GM18907 (cell line): ENCODE data around the gene HMGN3.

Experiments used
- ATAC-seq: cut with Tn5 transposase; IDR thresholded peaks from one replicate; pipeline ENCODE4 v1.9.1; 2021; ENCODE audit warnings: mild to moderate bottlenecking, moderate library complexity; ENCODE audit not compliant: unreplicated experiment

Gene HMGN3

DNA sequence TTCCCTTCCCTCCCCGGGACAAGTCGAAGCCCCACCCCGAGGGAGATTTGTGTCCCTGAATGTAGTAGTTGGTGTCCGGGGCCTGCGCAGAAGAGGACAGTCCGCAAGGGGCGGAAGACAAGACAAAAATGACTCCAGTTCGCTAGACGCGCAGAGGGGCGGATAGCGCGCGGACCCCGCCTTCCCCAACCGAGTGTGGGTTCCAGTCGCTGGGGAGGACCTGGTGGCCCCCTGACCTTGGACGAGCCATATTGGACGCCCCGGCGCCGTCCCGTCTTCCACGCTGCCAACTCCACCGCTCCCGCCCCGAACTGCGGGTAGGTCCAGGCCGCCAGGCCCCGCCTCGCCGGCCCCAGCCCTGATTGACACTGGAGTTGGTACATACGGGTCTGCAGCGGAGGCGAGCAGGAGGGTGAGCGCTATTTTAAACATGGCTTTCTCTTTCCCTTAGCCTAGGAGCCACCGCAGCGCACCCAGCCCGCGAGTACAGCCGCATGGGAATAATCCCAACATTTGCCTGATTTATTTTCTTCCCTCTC is 802 bp downstream of the HMGN3 start:
- peak; percentile 77 for ATAC-seq

DNA sequence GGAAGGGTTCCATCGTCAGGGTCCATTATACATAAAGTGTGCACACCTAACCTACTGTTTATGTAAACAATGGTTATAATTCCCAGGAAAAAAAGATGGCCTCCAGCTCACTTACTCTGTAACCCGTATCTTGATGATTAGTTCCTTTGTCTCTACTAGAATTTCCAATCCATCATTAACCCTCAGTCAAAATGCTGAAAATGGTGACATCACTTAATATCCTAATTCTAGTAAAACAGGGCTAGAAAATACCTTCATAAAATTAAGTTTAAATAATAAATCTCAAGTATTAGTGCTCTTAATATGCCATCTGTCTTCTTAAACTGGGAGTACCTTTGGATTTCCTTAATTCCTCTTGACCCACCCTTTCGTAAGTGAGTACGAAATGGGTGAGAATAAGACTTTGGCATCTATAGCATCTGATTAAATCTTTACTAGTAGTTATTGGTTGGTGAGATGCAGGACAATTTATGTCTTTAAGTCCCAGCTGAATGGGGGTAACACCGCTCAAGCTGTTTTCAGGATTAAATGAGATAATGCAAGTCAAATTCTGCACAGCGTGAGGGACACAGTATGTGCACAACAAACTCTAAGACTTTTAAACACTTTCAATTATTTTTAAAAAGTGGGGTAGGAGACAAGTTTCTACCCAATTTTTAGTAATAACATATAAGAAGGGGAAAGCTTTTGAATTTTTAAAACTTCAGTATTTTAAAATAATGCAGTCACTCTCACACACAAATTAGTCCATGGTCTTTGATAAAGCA is 1.6 kb downstream of the HMGN3 start:
- ATAC-seq: no peak

DNA sequence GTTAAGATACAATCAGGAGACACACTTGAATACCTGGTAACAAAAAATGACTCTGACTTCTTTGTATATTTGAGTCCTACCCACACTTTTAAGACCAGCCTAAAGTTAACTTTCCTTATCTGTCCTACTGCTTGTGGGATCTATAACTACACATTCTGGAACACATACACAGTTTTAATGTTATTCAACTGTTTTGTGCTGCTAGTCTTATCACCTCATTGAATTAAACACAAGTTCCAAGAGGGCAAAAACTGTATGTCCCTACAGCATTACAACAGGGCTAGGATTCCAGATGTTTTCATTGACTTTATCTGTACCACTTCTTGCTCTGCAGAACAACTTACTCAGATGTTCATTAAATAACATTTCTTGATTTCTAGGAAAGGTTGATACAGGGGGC is 2.8 kb downstream of the HMGN3 start:
- ATAC-seq: no peak

DNA sequence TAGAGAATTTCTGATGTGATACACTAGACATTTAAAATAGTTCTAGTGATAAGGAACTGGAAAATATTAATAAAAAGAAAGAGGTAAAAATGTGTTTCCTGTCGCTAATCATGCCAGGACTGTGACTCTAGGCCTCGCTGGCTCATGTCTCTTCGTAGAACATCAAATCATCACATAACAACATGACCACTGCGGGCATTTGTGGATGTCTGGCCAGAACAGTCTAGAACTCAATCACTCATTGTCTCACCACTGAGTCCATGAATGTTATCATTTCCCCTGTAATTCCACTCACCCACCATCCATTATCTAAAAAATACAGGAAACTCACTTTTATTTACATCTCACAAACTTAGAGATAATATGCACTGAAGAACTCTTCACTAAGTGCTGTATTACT is 3.4 kb downstream of the HMGN3 start:
- ATAC-seq: no peak

DNA sequence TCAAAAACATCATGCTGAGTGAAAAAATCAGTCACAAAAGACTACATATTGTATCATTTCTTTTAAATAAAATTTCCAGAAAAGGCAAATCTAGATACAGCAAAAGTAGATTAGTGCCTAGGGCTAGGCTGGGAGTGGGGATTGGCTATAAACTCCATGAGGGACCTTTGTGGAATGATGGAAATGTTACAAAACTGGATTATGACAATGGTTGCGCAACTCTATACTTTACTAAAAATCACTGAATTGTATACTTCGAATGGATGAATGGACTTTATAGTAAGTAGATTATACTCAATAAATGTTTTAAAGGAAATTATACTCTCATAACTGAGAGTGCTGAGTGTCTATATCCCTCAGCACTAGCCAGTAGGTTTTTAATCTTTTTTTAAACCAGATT is 4.3 kb downstream of the HMGN3 start:
- no peak for ATAC-seq

DNA sequence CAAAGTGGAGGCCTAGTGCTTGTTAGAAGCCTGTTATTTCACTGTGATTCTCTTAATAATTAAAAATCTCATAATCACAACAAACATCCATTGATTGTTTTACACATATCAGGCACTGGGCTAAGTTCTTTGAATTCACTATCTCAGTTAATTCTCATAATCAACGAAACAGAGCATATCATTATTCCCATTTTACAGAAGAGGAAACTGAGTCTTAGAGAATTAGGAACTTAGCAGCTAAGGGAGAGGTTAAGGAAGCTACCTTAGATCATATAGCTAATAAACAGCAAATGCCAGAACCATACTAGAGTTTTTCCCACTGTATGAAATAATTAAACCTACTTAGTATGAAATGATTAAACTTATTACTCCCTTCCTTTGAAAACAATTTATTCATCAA is 7.0 kb downstream of the HMGN3 start:
- no peak for ATAC-seq

DNA sequence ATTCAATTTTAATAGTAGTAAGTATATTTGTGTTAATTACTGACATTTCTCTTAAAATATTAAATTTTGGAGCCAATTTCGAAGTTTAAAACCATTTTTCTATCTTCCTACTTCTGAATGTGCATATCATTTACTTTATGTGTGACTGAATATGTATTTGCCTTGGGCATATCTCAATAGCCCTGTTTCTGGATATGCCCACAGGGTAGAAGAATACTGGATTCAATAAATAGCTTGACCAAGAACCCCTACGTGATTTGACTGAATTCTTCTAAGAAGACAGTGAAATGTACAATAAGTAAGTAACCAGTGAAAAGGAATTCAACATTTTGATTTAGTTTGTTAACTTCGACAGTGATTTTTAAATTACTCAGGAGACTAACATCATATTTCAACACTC is 7.8 kb downstream of the HMGN3 start:
- no peak for ATAC-seq

DNA sequence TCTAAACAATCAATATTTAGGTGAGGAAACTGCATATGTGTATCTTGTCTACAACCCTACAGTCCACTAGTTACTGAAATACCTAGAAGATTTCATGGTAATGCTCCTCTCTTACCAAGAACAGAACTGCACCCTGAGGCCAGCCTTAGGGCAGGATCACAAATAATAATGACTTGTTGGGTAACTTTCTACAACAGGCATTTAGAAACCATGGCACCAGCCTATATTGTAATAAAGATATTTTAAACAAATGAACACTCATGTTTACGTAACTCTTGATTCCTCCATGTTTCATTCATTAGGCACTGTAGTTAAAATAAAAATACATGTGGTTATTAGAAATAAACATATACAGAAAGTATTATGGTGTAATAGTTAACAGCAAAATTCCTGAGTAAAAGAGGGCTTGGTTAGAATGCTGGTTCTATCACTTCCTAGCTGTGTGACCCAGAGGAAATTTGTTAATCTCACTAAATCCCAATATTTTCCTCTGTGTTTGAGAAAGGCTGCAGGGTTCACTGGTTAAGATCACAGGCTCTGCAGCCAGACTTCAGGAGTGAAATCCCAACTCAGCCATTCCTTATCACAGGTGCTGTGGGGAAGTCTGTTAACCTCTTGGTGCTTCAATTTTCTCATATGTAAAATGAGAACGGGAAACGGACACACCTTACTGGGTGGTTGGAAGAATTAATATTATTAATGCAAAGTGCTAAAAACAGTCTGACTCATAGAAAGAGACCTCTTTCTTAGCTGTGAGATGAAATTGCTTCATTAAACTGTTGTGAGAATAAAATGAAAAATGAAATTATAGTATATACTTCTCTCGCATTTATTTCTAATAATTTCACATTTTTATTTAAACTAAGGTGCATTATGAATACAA is 8.5 kb downstream of the HMGN3 start:
- ATAC-seq: no peak

DNA sequence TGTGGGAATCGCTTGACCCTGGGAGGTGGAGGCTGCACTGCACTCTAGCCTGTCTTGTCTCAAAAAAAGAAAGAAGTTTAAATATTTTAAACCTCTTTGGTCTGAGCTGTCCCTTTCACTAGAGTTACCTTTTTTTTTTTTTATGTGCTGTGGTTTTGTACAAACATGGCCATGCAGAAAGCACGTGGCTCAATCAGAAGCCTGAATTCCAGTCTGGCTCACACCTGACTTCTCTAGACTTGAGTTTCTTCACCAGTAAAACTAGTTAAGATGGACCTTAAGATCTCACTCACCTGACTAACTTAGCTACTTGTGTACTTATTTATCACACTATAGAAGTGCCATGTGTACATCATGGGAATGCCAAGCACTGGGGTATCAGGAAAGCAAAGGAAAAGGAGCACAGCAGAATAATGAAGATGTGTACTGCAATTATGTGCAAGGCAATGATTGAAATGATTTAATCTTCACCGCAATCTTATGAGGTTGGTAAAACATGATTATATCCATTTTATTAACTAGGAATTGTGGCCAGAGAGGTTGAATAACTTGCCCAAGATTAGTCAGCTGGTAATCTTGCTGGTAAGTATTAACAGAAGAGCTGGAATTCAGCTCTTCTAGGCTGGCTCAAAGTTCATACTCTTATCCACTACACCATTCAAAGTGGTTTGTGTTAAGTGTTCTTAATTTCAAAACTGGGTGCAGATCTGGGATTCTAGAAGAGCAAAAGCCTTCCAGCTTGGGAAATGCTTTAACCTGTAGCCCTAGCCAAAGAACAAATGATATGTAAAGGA is 10.7 kb downstream of the HMGN3 start:
- no peak for ATAC-seq

DNA sequence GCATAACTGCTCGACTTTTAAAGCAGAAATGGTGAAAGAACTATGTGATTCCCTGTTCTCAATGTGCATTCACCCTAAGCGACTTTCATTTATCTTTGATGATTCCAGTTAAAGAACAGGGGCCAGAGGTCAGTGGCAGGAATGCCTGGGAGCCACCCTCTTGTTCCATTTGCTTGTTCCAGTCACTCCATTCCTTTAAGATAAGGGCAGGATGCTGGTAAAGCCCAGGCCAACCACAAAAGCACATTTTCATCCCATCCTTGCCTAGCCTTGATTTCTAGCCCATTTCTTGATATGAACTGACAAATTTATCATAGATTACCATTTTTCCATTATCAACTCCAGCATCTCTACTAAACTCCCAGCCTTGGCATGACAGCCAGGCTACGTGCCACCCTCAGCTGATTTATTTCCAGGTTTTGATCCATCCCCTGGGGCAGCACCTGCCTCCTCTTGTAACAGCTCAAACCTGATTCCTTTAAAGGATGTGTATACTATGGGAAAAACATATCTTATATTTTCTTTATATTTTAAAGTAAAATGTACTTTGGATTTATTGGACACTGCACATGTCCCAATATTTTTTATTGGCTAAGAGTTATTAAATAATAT is 19.2 kb downstream of the HMGN3 start:
- ATAC-seq: no peak

DNA sequence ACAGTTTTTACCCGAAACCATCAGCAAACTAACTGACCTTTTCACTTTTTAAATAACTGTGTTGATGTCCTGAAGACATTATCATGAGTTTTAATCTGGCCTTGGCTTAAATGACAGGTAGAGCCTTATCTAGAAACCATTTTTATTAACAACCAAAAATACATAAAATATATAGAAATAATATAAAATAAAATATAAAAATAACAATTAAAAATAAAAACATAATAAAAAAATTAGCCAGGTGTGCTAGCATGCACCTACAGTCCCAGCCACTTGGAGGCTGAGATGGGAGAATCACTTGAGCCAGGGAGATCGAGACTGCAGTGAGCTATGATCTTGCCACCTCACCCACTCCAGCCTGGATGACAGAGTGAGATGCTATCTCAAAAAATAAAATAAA is 21.6 kb downstream of the HMGN3 start:
- no peak for ATAC-seq

DNA sequence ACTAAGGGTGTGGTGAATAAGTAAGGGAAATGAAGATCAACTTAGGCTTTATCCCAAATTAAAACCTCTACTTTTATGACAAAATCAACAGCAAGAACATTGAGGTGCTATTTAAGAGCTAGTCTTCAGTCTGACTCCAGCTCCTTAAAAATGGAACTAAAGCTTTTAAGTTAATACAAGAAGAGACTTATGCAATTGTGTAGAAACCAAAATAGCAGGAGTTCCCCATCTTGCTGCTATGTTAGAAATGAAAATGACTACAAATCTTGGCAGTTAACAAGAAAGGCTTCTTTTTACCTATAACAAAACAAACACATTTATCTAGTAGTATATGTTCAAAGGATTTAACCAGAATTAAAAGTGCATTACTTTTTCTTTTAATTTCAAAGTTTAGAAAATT is 25.7 kb downstream of the HMGN3 start:
- no peak for ATAC-seq

DNA sequence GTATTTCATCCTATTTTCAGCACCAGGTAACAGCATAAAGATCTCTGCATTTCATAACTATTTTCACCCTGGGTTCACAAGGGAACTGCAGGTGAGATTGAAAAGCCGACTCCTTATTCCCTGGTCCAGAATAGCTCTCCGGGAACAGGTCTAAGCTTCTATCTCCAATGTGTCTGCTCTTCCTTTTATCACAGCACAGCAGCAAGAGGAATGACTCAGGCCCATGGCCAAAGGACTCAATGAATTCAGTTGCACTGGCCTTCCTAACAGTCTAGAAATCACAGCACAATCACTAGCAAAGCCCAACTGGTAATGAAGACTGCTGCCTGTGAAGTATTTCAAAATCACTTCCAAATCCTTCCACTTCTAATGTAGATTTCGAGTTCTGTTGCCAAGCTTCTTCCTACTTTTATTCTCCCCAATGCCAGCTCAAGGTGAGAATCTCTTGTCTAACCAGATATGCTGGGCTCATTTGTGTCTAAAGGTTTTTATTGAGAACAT is 30.7 kb downstream of the HMGN3 start:
- no peak for ATAC-seq

DNA sequence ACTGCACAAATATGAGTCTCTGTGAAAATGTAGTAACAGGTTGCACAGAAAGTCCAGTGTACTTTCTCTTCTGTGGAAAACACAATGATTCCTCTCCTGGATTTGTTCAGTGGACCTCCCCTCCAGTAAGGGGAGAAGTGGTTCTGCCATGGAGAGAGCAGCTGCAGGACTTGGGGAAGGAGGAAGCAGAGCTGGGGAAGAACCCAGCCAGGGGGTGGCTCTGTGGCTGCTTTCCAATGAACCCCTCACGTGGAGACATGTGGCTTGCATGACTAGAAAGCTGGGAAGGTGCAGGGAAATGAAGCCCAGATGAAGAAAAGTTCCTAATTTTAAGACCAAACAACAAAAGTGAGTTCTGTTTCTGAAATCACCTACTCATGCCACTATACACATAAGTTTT is 31.9 kb downstream of the HMGN3 start:
- no peak for ATAC-seq

DNA sequence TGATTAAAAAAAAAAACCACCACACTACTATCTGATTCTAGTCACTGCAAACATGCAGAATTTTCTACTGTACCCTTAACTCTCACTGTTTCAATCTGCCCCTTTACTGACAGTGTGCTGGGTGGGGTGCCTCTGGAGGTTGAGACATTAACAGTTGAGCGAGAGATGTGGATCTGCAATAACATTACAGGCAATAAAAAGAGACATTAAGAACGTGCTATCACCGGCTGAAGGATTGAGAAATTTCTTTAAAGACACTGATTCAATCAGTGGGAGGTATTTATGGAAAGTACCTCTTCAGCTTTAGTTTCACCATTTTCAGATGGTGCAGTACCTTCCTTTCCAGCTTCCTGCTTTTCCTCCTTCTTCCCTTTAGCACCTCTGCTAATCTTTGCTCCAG is 32.5 kb downstream of the HMGN3 start:
- ATAC-seq: no peak

DNA sequence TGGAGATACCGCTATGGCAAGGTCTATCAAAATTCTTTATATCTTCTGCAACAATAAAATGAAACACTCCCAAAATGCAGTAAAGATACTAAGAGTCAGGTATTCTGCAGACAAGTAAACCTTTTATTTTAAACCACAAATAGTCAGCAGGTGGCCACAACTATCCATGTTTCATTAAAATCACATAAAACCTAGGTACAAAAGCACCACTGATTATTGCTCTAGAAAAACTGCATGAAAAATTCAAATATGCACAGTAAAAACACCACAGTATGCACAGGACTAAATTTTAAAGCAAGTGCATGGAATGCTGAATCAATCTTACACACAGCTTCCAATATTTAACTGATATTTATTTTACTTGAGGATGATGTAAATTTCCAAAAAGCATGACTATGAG is 33.3 kb downstream of the HMGN3 start:
- no peak for ATAC-seq

DNA sequence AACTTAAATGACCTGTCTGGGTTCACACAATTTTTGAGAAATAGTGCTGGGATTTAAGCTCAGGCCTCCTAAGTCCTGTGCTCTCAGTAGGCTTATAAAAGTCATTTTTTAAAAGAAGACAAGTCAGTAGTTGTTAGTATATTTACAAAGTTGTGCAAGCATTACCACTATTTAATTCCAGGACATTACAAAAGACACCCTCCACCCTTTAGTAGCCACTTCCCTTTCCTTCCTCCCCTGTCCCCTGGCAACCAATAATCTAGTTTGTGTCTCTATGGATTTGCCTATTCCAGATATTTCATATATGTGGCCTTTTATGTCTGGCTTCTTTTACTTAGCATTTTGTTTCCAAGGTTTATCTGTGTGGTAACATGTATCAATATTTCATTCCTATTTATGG is 37.6 kb downstream of the HMGN3 start:
- ATAC-seq: no peak

DNA sequence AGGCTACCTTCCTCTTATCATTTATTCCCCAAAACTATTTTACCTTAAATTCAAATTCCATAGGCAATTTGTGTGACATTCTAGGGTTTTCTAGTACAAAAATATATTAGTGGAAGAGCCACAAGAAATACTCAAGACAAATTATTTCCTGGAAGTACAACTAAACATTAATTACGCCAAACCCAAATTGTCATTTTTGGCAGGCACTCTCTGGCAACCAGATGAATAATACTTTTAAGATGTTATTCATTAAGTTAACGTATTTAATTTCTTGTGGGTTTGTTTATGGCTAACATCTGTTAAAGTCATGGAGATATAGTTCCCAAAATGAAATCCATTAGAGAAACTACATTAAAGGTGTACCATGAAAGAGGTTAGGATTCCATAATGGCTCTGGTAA is 40.5 kb downstream of the HMGN3 start:
- no peak for ATAC-seq

DNA sequence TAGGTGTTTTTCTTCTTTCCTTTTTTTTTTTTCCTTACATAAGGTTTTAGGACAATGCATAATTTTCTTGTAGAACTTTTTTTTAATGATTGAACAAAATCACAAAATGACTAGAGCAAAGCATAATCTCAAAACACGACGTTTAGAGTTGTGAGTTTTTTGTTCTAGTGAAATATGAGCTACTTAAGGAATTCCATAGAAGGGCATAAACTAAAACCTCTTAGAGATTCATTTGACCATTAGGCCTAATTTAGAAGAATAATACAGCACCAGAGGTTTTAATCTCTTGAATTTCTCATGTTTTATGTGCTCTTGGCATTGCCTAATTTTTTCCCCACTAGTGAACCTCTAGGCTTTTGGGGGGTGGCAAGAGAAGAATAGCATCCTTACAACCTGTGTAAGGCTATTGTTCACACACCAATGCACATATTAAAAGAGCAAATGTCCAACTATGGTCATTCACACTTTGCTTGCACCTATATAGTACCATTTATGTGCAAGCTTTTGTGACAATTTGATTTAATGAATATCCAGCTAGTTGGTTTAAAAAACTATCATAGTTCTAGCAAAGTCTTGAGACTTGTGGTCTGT is 44.6 kb downstream of the HMGN3 start:
- no peak for ATAC-seq

DNA sequence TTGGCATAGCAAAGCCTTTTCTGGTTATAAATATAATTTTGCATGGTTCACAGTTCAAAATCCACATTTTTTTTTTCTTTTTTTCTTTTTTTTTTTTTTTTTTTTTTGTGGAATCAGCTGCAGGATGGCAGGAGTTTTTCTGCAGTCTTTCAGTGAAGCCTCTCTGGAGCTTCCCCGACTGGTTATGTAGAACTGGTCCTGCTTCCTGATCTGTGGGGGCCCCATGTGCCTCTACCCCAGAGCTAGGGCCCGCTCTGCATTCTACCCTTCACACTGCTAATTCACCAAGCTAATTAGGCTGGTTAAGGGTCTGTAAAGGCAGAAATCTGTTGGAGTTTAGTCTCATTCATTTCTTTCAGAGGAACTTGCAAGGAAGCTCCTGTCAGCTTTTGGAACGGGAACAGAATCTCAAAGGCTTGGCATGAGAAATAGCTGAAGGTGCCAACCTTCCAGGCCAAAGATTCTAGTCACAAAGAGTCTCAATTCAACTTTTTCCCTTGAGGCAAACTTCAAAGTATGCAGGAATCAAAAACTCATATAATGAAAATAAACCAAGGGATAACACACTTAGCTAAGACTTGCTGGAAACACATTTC is 45.5 kb downstream of the HMGN3 start:
- no peak for ATAC-seq
